HG02970 (cell line): ENCODE results near the gene CMIP.

Experiments used
- ATAC-seq: cut with Tn5 transposase; IDR thresholded peaks from one replicate; pipeline ENCODE4 v1.9.1; 2021; ENCODE audit warnings: mild to moderate bottlenecking, moderate library complexity, moderate number of reproducible peaks; ENCODE audit not compliant: unreplicated experiment, low FRiP score

Gene CMIP

GRCh38 chr16:81558444-81559175 is 114.0 kb downstream of the CMIP start:
- ATAC-seq, result no peak

GRCh38 chr16:81560979-81561657 is 116.5 kb downstream of the CMIP start:
- ATAC-seq, result no peak

DNA sequence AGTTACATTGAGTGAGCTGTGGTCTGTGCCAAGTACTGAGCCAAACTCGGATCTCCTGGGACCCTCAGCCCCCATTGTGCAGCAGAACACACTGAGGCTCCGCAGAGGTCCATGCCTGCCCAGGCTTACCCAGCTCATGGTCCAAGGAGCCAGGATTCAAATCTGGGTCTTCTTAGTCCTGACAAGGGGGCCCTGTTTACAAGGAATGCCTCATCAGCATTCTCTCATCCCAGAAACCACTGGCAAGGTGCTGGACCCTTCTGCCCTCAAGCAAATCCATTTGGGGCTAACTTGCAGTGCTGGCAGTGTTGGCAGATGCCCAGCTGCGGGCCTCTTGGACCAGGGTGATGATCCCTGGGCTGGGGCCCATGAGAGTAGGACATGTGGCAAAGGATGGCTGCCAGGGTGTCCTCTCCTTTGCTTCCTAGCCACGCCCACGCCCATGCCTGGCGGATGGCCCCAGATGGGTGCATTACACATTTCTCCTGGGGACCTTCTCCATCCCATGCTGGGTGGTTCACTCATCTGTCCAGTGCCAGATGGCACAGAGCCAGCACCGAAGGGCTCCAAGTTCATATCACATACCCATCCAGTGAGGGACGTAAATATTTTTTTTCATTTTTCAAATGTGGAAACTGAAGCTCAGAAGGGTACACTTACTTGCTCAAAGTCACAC is 117.7 kb downstream of the CMIP start:
- no peak for ATAC-seq

DNA sequence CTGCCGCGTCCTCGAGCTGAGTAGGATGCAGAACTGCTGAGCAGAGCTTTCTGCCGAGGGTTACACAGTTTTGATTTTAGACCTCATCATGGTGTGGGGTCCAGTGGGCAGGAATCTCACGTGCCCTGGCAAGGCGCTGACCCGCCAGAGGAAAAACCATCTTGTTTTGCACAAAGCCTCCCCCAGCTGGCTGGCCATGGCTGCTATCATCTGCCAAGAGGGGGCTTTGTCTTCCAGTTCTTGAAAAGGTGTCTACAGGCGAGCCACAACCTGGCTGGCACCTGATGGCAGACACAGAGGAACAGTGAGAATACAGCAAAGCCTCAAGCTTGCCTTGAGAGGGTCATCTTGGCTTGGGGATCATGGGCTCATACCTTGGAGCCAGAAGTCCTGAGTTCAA is 118.3 kb downstream of the CMIP start:
- no peak for ATAC-seq

- no peak for ATAC-seq
Measured at GRCh38 chr16:81564421-81564911, 119.9 kb downstream of the CMIP start.

DNA sequence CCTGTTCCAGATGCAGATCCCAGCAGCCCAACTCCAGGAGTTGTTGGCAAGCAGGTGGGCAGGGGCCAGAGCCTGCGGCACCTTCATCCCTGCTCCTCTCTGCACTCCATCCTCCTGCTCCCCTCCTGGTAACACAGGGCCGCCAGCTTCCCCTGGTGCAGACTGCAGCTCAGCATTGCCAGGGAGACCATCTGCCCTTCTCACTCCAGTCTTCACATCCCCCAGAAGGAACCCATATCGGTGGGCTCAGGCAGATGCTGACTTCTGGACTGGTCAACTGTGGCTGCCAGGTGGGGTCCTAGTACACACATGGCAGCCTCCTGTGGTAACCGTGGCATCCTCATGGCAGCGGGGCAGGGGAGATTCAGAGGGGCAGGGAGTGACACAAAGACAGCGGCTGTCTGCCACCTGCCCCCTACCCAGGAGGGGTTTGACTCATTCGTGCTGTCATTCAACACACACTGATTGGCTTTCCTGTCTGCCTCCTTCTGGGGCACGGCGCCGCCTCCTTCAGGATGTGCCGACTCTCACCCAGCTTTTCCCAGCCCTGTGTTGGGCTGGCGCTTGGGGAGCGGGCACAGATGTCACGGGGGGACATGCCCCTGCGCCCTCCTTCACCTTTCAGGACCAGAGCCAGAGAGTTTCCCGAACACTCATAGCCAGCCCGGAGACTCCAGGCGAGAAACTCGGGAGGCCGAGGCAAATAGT is 120.9 kb downstream of the CMIP start:
- no peak for ATAC-seq

DNA sequence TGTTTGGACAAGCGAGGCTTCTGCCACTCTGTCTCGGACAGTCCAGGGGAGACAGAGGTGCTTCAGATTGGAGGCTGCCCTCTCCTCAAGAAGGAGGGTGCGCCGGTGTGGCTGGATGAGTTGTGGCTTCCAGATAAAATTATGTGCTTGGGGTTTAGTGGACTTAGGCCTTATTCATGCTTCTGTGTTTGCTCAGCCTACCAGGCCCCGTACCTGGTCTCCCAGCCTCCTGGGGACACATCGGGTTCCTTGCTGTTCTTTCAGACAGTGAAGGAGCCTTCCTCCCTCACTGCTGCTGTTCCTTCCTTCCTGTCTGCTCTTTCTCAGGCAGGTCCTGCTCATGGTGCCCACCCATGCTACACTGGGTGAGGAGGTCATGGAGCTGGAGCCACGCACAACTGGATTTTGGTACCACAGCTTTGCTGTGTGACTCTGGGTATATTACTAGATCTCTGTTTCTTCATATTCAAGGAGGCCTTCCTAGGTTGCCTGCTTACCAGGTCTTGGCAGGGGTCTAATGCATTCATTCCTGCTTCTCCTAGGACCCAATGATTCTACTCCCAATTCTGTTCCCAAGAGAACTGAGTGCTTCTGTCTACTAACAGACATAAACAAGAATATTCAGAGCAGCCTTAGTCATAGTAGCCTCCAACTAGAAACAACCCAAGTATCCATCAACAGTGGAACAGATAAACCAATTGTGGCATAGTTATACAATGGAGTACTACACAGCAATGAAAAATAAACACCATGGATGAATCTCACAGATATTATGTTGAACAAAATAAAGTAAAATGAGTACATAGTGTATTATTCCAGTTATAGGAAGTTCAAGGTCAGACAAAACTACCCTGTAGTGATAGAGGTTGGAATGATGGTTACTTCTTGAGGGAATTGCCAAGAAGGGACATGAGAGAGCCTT is 121.7 kb downstream of the CMIP start:
- no peak for ATAC-seq

- ATAC-seq, result no peak
Measured at GRCh38 chr16:81567087-81567486, 122.5 kb downstream of the CMIP start.

DNA sequence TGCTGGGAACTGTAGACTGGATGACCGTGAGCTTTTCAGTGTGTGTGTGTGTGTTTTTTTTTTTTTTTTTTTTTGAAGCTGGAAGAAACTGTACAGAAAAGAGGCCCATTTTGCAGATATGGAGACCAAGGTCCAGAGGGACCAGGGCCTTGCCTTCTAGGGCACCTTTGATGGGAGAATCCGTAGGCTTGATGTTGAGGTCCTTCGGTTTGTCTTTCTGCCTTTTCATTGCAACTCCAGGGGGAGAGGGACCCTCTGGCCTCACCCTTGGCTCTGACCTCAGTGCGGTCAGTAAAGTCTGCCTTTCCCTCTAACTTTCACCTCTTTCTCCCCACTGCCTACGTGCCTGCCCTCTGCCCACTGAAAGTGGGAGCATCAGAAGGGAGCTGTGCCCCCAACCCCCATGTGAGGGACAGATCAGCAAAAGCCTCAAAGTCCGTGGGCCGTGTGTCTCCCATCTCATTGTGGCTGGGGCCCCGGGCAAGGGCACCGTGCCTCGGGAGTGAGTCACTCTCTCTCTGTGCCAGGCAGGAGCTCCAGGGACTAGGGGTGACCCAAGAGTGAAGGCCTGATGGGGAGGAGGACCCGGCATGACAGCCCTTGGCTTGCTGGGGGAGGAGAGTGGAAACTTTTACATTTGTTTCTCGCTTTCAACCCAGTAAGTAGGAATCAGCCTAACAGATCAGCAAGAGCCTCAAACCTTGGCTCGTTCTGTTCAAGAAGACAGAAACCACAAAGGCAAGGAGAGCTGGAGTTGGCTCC is 123.6 kb downstream of the CMIP start:
- no peak for ATAC-seq

- no peak for ATAC-seq
Measured at GRCh38 chr16:81568749-81569087, 124.1 kb downstream of the CMIP start.

GRCh38 chr16:81569361-81570034 is 124.9 kb downstream of the CMIP start:
- no peak for ATAC-seq

GRCh38 chr16:81570151-81570846 is 125.7 kb downstream of the CMIP start:
- ATAC-seq, result no peak

GRCh38 chr16:81571175-81571574 is 126.6 kb downstream of the CMIP start:
- no peak for ATAC-seq

DNA sequence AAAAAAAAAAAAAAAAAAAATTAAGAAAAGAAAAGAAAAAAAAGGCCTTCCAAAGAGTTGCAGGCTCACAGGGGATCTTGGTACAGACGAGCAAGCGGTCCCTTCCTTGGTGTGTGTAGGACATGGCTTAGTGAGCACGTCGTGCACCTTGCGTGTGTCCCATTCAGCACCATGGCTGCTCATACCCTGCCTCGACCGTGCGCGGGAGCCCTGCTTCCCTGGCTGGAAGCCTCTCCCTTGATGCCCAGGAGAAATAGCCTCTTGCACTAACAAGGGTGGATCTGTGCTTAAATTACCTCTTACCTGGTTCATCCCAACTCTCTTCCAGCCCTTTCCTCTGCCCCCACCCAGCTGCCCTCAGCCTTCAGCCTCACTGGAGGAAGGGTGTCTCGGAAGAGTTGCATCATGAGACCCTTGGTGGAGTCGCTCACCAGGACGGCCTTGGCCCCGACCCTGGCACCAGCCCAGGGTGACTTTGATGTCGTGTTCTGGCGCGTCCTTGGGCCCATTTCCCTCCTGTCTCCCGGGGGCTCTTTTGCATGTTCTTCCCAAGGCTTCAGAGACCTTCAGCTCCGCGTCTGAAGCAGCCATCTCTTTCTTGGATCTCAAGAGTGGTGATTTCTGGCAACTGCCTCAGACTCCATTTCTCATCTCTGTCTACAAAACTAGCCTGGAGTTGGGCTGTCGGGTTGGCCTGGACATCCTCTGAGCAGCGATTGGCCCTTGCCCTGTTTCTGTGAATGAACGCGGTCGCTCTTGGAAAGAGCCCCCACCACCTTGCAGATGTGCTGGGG is 127.2 kb downstream of the CMIP start:
- no peak for ATAC-seq

GRCh38 chr16:81572386-81573144 is 128.0 kb downstream of the CMIP start:
- no peak for ATAC-seq

- no peak for ATAC-seq
Measured at GRCh38 chr16:81573533-81574020, 129.0 kb downstream of the CMIP start.
